Esophagus squamous epithelium (tissue), 4 donors: ENCODE data around the gene PSMD7.

Source experiments
- CTCF ChIP-seq, 6 experiments: fragments of 450-650 bp in 4 of 6; fragments of 200-600 bp in 2 of 6; sonication (generic) in 2 of 6; IDR thresholded peaks; one replicate each; pipeline ENCODE4 v1.5.1; 2016 to 2019; ENCODE audit warnings: antibody characterized with exemption in 6 of 6, mild to moderate bottlenecking in 4 of 6, moderate library complexity in 4 of 6
- POLR2A ChIP-seq, 4 donors: fragments of 450-650 bp; IDR thresholded peaks; one replicate each; pipeline ENCODE4 v1.6.1; 2017; ENCODE audit warnings: antibody characterized with exemption in 4 of 4, mild to moderate bottlenecking in 4 of 4, moderate library complexity in 3 of 4

GRCh38 chr16:74307383-74307782, 10.8 kb downstream of the PSMD7 start:
- TF ChIP-seq CTCF (IDR thresholded peaks at IDR 0.05): no peak
- no peak for TF ChIP-seq POLR2A (IDR thresholded peaks at IDR 0.05)
